Cortex of kidney (tissue), 1 donor: ENCODE results near the gene GAP43.

ENCODE experiments used
- DNase-seq: peaks from one replicate; lab custom pipeline; 2025; lab: John Stamatoyannopoulos, UW

GAP43 gene

DNA sequence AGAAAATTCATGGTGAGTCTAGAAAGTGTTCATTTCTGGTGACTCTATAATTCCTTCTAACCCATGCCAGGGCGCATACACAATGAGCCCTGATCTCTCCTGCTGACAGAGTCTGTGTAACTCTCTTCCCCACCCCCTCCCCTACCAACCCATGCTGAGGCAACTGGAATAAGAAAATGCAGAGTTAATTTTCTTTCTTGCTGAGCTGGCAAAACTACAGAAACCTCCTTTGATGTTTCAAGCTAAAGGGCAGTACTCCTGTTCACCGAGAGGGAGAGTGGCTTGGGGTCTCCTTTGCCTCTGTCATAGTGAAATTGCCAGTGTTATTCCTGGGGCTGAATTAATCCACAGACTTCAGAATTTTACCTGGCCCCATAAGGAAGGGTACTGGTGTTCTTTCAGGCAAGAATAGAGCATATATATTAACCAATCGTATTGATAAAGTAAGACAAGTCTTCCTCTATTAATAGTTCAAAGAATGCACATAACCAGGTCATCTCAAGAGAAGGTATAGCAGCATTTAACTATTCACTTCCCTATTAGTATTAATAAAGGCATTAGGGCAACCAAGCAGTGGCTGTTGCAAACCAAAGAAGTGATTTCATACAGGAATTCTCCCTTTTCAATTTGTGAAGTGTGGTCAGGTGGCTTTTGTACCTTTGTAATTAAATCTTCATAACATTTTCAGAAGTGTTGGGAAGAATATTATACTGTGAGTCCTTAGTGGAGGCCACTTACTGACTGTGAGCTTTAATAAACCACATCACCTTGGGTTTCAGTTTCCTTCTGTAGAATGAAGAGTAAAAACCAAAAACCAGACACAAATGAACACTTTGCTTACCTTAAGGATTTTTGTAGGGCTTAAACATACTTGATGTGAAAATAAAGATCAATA is 4.1 kb downstream of the GAP43 start:
- no peak for DNase-seq

DNA sequence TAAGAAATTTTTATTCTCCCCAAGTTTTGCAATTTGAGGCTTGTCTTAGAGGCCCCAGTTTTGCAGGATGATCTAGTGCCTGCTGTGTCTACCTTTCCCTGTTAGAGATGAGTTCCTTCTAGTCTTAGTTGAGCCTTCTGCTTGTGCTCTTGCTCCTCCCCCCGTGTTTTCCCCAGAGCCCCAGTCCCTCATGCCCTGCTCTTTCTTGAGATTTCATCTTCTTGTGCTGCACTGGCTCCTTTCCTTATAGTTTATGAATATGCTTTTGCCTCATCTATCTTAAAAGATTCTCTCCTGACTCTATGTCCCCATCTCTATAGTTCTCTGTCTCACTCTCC is 4.7 kb downstream of the GAP43 start:
- DNase-seq = no peak

DNA sequence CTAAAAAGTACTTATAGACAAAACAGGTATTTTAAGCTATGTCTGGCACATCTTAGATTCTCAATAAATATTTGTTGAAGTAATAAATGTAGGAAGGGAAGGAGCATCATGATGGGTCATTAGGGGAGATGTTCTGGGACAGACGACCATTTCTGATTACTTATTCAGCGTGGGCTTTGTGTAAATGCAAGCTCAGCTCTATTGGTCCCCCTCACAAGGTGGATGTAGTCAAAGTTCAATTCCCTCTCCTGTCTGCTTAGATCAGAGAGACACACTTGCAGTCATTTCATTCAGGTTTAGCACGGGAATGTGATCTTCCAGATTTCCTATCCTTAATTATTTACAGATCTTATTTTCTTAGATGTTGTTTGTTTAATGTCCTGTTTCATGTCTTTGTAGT is 7.5 kb downstream of the GAP43 start:
- DNase-seq = no peak

DNA sequence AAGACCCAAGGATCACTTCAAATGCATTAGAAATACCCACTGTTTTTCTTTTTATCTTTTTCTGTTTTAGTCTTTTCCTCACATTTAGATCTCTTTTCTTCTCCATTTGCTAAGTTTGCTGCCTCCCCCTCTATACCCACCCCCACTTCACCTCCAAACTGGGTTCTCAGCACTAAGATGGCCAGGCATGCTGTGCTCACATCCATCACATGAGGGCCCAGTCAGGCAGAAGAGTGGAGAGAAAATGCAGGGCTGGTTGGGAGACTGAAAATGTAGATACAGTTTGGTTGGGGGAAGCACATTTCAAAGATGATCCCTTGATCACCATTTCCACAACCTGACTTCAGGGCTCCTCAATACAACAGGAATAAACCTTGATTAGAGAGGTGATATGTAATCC is 8.7 kb downstream of the GAP43 start:
- no peak for DNase-seq

DNA sequence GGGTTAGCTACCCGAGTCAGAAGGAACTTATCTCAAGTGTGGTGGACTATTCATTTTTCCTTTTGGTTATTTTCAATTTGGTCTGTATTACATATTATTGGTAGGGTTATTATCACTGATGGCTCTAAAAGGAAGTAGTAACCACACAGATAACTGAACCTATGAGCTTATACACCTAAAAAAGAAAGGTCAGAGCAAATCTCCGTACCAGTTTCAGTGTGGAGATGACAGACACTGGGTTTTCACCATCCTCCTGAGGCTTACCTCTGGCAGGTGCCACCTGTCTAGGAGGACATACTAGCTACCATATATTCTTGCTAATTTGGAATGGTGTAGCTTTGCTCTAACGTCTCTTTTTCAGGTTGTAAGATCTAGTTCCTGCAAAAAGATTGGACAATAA is 10.2 kb downstream of the GAP43 start:
- DNase-seq = no peak

DNA sequence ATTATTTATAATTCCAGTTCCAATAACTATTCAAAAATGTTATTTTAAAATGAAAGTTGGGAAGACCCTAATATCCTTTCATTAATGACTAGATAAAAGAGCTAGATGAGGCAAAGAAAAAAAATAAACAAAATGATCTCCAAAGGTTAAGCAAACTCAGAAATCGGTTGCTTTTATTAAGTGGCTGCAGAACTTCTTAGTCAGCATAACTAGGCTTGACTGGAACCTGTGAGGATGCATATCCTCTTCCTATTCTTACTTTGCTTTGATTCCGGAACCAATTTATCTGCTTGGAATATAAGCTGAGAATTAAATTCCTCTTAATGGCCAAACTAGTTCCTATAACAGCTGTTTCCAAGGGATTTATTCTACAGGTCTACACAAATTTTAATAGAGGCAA is 10.7 kb downstream of the GAP43 start:
- no peak for DNase-seq

DNA sequence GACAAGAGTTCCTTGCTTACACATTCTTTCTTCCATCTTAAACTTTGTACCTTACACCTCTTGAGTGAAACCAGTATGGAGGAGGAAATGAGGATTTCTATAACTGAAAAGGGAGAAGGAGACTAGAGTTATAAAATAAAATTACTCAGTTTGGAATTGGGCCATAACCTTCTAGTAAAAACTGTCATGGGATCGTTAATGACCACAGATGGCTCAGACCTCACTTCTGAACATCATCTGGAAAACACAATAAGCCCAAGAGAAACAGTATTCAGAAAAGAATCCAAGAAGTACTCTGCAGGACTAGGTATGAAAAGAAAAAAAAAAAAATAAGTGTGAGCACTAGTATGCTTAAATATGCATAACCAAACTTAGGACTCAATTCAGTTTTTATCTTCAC is 12.1 kb downstream of the GAP43 start:
- DNase-seq = no peak

DNA sequence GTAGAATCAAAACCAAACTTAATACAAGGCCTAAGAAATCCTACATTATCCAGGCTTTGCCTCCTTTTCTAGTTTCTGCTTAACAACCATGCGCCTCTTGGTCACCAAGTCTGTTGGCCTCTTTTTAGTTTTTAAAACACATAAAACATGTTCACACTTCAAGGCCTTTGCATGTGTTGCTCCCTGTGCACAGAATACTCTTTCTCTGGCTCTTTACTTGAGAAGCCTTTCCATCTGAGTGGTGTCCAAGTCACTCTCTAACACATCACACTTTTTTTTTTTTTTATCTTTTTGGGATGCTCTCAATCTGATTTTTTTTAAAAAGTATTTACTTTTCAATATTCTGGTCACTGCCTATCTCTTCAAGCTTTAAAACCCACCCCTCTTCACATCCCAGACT is 14.9 kb downstream of the GAP43 start:
- DNase-seq = no peak

DNA sequence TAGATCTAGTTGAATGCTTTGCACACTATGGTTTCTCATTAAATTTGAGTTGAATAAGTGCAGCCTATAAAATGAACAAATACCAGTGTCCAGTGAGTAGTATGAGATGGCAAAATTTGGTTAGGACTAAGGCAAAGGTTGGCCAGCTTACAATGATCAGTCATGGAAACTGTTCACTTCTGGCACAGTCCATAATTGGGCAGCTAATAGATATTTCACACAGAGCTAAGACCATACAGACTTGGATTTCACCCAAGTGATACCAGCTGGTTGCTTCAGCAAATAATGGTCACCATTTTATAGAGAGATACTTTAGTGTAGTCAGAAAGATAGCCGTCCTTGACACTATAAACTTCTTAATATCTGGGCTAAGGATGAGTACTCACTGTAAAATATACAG is 15.7 kb downstream of the GAP43 start:
- DNase-seq = no peak

DNA sequence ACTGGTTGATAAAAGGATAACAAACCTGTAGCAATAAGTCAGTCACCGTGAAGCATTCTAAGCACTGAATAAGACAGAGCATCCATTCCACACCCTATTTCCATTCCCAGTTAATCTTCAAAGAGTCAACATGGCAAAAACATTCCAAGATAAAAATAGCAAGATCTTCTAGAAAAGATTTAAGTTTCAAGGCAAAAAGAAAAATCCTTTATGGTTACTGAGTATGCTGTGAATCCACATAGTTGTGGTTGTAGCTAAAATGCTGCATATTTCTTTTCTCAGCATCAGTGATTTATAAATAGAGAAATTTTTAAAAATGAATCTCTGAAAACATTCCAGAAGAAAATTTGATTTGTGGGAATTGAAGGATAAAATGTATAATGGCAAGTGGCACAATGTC is 21.1 kb downstream of the GAP43 start:
- DNase-seq = no peak

DNA sequence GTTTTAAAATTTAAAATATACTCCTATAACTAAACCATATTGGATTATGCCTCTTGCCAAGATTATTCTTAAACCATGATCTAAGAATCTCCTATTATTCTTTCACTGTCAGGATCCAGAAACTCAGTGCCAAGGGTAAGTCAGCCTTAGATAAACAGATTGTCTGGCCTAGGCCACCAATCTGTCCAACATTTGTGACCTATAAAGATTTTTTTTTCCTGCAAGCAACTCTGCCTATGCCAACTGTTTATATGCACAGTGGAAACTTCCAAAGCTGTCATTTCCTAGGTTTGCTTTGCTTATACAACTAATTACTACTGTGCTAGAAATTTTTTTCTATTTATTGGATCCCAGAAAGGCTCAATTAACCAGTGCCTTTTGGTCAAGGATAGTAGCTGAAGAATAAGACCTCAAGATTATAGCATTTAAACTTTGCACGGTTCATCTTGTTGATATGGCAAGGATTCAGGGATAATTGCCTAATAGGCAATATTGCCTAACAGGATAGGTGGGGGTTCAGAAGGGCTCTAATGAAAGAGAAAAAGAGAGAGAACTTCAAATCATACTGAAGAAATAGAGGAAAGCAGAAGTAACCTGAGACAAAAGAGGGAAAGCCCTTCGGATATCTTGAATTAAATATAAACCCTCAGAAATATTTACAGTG is 22.8 kb downstream of the GAP43 start:
- no peak for DNase-seq

DNA sequence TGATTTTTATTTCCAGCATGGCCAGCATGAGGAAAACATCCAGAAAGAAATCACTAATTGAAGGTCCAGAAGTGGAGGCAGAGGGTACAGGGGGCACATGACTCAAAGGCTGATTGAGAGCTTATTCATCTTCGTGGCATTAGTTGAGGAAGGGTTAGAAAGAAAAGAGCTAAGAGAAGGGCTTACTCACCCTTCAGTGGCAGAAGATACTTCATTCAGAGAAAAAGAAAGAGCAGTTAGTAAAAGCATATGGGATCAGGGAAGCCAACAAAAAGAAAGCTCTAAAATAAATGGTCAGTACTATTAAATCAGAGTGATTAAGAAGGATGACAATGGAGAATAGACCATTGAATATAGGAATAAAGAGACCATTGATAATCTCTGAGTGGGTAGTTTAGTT is 25.2 kb downstream of the GAP43 start:
- DNase-seq = no peak

DNA sequence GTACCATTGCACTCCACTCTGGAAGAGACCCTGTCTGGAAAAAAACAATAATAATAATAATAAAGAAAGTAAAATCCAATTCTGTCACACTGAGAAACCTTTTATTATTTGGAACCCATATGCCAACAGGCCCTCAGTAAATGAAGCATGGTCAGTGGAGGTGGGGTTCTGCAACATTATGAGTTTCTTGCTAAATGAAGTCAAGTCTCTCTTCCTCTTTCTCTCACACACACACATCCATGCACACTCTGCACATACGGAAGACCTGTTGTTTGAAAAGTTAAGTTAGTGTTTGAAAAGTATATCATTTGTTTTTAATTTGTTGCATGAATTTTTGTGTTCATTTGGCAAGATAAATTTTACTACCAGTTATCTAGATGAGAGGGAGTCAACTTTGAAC is 27.8 kb downstream of the GAP43 start:
- DNase-seq = no peak

DNA sequence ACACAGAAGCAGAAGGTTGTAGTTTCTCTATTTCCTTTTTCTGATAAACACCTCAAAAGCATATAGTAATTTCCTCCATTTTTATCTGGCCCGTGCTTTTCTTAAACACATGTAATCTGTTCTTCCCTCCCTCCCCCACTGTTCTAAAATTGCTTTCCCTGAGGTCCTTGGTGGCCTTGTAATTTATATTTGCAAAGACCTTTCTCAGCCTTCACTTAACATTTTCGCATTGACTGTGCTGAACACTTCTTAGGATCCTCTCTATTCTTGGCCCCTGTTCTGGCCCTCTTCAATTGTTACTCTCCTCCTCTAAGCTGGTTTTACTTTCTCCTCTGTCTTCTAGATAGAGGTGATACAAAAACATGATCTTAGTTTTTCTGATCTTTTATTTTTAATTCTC is 28.3 kb downstream of the GAP43 start:
- no peak for DNase-seq

DNA sequence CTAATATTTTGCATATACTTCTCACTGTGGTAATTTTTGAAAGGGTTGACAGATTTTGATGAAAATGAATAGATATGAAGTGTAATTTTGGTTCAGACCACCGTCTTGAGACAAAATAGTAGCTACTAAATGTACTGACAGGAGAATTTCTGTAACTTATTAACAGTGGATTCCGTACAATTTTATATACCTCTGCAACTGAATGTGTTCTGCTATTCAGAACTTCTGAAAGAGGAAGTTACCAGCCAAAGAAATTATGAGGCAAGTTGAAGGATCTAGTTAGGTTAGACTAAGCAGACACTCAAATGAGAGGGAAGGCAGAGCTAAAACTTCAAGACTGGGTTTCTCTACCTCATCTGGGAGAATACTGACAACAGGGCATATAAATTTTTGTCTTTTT is 29.4 kb downstream of the GAP43 start:
- DNase-seq = no peak

DNA sequence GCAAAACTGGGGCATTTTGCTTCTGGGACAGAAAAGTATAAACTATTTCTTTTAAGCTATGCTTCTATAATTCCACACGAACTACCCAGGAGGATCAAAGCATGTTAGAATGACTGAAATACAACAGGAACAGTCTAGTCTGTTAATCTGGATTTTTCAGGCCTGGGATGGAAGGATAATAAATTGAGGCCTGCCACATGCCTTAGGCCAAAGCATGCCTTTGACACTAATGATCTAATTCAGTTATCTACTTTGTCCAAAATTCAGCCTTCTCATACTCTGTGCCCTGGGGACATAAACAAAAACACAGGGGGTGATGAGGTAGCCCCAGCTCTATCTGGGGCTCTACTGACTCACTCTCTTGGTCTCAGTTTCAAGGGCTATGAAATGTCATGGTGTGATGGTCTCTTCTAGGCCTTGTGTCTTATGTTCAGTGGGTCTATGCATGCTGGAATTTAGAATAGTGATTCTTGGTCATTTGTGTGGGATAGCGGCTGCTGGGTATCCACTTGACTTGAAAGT is 32.5 kb downstream of the GAP43 start:
- no peak for DNase-seq

DNA sequence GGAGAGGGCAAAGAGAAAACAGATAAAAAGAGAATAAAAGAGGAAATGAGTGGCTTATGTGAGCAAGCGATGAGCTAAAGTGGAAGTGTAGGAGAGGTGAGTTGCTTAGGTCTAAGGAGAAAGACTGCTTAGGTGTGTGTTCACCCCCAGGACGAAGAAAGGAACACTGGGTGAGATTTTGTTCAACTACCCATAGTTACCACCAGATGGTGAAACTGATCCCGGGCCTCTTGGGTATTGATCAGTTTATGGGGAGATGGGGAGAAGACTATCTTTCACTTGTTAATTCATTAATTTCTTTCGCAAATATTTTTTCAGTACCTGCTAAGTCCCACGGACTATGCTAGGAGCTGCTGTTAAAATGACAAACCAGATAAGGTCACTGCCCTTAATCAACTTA is 33.9 kb downstream of the GAP43 start:
- no peak for DNase-seq

DNA sequence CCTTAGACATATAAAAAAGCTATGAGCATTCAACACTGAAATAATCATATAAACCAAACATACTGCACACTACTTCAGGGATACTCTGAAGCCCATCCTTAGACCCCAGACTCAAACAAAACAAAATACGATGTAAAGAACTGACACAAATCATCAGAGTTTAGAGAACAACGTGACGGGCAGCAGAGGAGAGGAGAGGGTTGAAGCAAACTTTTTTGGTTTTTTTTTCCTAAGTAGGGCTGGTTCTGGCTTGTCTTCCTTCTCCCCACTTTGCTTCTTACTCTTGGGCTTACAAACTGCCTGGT is 34.7 kb downstream of the GAP43 start:
- no peak for DNase-seq

DNA sequence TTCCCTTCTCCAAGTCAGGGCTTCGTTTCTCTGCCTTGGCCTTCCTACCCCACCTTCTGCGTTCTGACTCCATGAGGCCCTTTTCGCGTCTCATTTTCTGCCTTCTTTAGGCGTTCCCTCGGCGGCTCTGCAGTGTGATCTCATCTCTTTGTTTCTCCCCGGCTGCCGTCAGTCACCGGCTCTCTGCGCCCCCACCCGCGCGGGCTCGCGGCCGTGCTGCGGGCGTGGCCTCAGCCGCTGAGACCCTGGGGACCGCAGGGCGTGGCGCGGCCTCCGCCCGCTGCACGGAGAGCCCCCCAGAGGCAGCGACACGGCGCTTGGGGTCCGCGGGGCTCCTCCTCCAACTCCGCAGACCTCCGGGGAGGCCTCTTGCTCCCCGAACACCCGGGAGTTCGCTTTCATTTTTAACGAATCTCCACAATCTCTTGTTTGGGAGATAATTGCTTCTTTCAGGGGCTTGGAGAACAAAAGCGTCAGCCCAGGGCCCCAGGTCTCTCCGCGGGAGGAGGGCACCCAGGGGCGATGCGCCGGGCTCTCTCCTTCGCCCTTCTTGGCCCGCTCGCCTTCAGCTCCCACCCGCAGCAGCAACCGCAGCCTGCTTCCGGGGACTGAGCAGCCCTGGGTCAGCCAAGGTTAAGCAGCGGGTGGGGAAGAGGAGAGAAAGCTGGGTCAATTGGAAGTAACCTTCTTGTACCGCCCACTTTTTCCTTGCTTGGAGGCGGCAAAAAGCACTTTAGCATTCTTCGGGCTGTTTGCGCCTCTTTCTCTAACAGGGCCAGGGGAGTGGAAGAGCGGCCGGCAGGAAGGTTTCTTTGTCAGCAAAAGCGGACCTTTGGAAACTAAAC is 35.2 kb downstream of the GAP43 start:
- DNase-seq = no peak

DNA sequence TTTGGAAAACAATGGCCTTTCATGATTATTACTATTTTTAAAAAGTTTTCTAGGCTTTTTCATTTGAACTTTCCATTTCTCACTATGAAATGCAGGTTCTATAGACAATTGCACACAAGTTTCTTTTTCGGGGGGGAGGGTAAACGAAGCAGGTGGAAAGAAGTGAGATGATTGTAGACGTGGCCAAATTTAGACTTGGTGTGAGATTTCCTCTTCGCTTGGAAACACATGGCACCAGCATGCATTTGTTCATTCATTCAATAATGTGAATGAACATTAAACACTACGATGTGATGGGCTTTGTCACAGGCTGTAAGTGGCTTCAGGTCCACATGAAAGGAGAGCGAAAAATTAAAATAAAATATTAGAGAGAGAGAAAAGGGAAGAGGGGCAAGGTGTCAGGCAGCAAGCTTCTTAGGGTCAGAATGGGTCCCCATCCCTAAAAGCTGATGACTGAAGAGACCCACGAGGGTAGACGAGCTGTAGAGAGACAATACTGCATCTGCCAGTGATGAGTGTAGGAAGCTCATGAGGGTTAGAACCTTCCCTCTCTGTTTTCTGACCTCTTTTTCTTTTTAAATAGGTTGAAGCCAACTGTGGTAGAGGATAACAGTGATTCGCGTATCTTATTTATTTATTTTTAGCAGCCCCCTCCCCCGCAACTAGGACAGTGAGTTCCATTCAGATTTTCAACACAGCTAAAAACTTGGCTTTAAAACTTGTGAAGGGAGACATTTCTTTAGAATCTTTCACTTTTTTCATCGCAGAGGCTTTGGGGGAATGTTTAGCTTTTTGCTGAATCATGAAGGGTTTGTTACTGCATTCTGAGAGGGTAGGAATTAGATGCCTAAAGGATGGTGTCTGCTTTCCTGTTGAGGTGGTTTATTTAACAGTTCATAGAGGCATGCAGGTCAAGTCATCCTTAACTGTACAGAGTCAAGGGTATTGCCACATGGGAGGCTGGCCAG is 36.2 kb downstream of the GAP43 start:
- no peak for DNase-seq

DNA sequence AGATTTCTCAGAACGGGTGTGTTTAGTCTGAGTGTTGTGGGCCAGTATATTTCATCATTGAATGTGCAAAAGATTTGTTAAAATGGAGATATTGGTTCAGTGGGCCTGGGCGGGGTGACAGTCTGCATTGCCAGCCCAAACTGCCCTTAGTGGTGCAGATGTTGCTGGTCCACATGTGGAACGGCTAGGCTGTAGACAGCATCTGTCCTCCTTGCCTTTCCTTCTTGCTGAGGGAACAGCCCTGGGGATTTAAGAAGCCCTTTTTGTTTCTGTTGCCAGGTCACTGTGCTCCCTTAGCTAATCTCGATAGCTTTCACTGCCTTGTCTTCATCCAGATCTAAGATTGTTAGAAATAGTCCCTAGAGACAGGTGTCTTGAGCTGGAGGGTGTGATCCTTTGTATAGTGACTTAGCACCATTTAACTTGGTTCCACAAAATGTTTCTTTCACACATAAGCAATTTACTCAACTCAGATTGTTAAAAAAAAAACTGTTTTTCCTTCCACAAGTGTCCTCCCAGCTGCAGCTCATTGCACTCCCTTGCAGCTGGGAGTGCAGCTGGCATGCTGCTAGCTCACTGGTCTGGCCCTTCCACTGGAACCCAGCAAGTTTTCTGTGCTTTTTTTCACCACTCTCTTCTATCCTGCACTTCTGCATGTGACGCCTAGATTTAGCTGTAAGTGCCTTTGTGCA is 37.5 kb downstream of the GAP43 start:
- no peak for DNase-seq
